ENCODE measurements around the gene ZNF276.

The ZNF276 gene

DNA sequence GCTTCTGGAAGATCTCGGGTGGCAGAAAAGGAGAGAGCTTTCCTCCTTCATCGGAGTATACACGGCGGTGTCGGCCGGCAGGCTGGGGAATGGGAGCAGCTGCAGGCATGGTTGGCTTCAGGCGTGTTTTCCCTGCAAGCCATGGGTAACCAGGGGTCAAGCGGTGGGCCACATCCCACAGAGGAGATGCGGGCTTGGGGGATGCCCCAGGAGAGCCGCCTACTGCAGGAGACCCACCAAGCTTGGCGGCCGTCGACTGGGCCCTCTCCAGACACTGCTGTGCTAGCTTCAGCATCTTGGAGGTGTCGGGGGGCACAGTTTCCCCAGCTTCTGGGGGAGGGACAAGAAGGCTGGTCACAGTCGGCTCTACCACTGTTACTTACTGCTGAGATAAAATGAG is 4.8 kb upstream of the ZNF276 start:
- Histone ChIP-seq H2AFZ (ENCODE audit: low read depth, low read length) (no peak overlapping the region), H3K27me3 (ENCODE audit: insufficient read depth, low read length, poor library complexity) (no peaks in the 10 kb centered on the region), H3K4me1 (ENCODE audit: insufficient read depth, low read length) (peaks cover 22% of the 10 kb centered on the region), H3K27ac (ENCODE audit: low read length) (no peak overlapping the region), H4K20me1 (ENCODE audit: insufficient read depth, low read length) (no peaks in the 10 kb centered on the region; the same call in 1 of the 2 replicates), H3K9me3 (ENCODE audit: insufficient read depth, low read length, severe bottlenecking) (no peaks in the 10 kb centered on the region), H3K9ac (ENCODE audit: low read depth, low read length) (no peak overlapping the region), H3K4me2 (ENCODE audit: insufficient read depth, low read length) (no peak overlapping the region), H3K4me3 (ENCODE audit: low read depth in 1 of 2, low read length in 2 of 2) (no peak overlapping the region), H3K79me2 (ENCODE audit: insufficient read depth, low read length) (peaks cover under 1% of the 10 kb centered on the region; the same call in 1 of the 2 replicates), H3K36me3 (ENCODE audit: insufficient read depth, low read length) (no peaks in the 10 kb centered on the region; the same call in 1 of the 2 replicates)
- TF ChIP-seq EZH2 (IDR thresholded peaks at IDR 0.05; ENCODE audit: borderline replicate concordance, low read depth, low read length, severe bottlenecking) (no peak), CTCF (IDR thresholded peaks at IDR 0.05; ENCODE audit: borderline replicate concordance, extremely low read depth, low read length, poor library complexity, severe bottlenecking) (no peak)
- DNase-seq = no peak
- ATAC-seq (ENCODE audit: insufficient read depth, low read depth) = no peak

GRCh38 chr16:89716916-89717687 is 4.2 kb upstream of the ZNF276 start:
- no peak overlapping the region for H3K9ac ChIP-seq (ENCODE audit: low read depth, low read length)
- peaks cover under 1% of the 10 kb centered on the region for H4K20me1 ChIP-seq (ENCODE audit: insufficient read depth, low read length)
- H3K4me1 ChIP-seq (ENCODE audit: insufficient read depth, low read length) = peaks cover 18% of the 10 kb centered on the region

GRCh38 chr16:89717688-89718505 is 3.4 kb upstream of the ZNF276 start:
- H3K9ac ChIP-seq (ENCODE audit: low read depth, low read length) = no peak overlapping the region
- no peak for TF ChIP-seq EZH2 (IDR thresholded peaks at IDR 0.05; ENCODE audit: borderline replicate concordance, low read depth, low read length, severe bottlenecking)
- TF ChIP-seq CTCF (IDR thresholded peaks at IDR 0.05; ENCODE audit: borderline replicate concordance, extremely low read depth, low read length, poor library complexity, severe bottlenecking) = no peak
- peaks cover 13% of the 10 kb centered on the region for H3K79me2 ChIP-seq (ENCODE audit: insufficient read depth, low read length)
- H3K4me2 ChIP-seq (ENCODE audit: insufficient read depth, low read length) = no peak overlapping the region
- H3K9me3 ChIP-seq (ENCODE audit: insufficient read depth, low read length, severe bottlenecking) = no peaks in the 10 kb centered on the region
- ATAC-seq (ENCODE audit: insufficient read depth, low read depth) (no peak), DNase-seq (no peak)
- H3K4me3 ChIP-seq (ENCODE audit: low read depth in 1 of 2, low read length in 2 of 2) = no peak overlapping the region
- peaks cover 18% of the 10 kb centered on the region for H3K4me1 ChIP-seq (ENCODE audit: insufficient read depth, low read length)
- no peaks in the 10 kb centered on the region for H3K27me3 ChIP-seq (ENCODE audit: insufficient read depth, low read length, poor library complexity)
- H3K36me3 ChIP-seq (ENCODE audit: insufficient read depth, low read length) = peaks cover 7% of the 10 kb centered on the region
- H4K20me1 ChIP-seq (ENCODE audit: insufficient read depth, low read length) = peaks cover 8% of the 10 kb centered on the region
- no peak overlapping the region for H3K27ac ChIP-seq (ENCODE audit: low read length)
- no peak overlapping the region for H2AFZ ChIP-seq (ENCODE audit: low read depth, low read length)

More at GRCh38 chr16:89716916-89717687, 4.2 kb upstream of the ZNF276 start:
- Histone ChIP-seq H3K4me3 (ENCODE audit: low read depth in 1 of 2, low read length in 2 of 2) (no peak overlapping the region), H3K27me3 (ENCODE audit: insufficient read depth, low read length, poor library complexity) (no peaks in the 10 kb centered on the region), H3K27ac (ENCODE audit: low read length) (no peak overlapping the region; the same call in 1 of the 2 replicates), H3K4me2 (ENCODE audit: insufficient read depth, low read length) (no peak overlapping the region), H2AFZ (ENCODE audit: low read depth, low read length) (no peak overlapping the region), H3K9me3 (ENCODE audit: insufficient read depth, low read length, severe bottlenecking) (no peaks in the 10 kb centered on the region), H3K79me2 (ENCODE audit: insufficient read depth, low read length) (peaks cover 5% of the 10 kb centered on the region), H3K36me3 (ENCODE audit: insufficient read depth, low read length) (no peaks in the 10 kb centered on the region; the same call in 1 of the 2 replicates)
- TF ChIP-seq CTCF (IDR thresholded peaks at IDR 0.05; ENCODE audit: borderline replicate concordance, extremely low read depth, low read length, poor library complexity, severe bottlenecking) (no peak), EZH2 (IDR thresholded peaks at IDR 0.05; ENCODE audit: borderline replicate concordance, low read depth, low read length, severe bottlenecking) (no peak)
- no peak for DNase-seq
- ATAC-seq (ENCODE audit: insufficient read depth, low read depth) = no peak
